ENCODE results near the gene CTU2.
A peak's percentile ranks its signal among the peaks of the same experiment; 100 is the strongest.

The CTU2 gene

GRCh38 chr16:88744577-88745521, 38.5 kb downstream of the CTU2 start:
- H3K27ac ChIP-seq (ENCODE audit: extremely low read depth, low read depth, low read length), result no peak overlapping the region
- ChIA-PET POLR2A (interaction anchor here (0.5 kb wide), 1 partner anchor 63 kb away, joined by 3 read pairs; no protein-coding TSS in a partner anchor), CTCF (interaction anchor here (3.1 kb wide), 1 partner anchor 8 kb away, joined by 22 read pairs; no protein-coding TSS in a partner anchor)
- no peaks in the 10 kb centered on the region for H3K9me3 ChIP-seq (ENCODE audit: control insufficient read depth, insufficient read depth, low read depth, low read length)
- H3K4me3 ChIP-seq (ENCODE audit: low read depth, low read length), result no peak overlapping the region
- no peak for TF ChIP-seq ZNF658 (tag by site-specific recombination; IDR thresholded peaks at IDR 0.05)
- no peak for TF ChIP-seq ZNF792 (tag by site-specific recombination; IDR thresholded peaks at IDR 0.05)
- TF ChIP-seq ZNF626 (tag by site-specific recombination; IDR thresholded peaks at IDR 0.05), result no peak
- TF ChIP-seq KLF1 (tag by site-specific recombination; IDR thresholded peaks at IDR 0.05), result peak; percentile 74
- no peak for TF ChIP-seq ZNF561 (tag by site-specific recombination; IDR thresholded peaks at IDR 0.05; ENCODE audit: borderline replicate concordance)
- H3K4me1 ChIP-seq (ENCODE audit: control insufficient read depth, insufficient read depth, low read length), result no peaks in the 10 kb centered on the region
- peaks cover 0 to 22% of the 10 kb centered on the region in 2 experiments; a peak in 1 of 3 replicates for H3K36me3 ChIP-seq (ENCODE audit: control insufficient read depth in 2 of 2, insufficient read depth in 1 of 2, low read length in 2 of 2)

DNA sequence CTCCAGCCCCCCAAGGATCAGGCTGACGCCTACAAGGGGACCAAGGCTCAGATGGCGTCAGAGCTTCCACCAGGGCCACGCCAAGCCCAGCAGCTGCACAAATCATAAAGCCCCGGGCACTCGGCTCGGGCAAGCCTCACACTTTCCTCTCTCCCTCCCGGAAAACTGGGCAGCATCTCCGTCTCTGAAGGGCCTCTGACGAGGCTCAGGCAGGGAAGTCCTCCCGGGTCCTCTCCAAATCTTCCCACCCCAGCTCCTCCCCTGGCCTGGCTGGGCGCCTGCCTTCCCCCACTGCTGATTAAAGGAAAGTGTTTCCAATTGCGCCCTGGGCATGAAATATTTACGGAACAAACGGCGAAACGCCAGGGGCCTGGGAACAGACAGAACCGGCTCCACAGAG, 40.2 kb downstream of the CTU2 start:
- Histone ChIP-seq H3K4me3 (ENCODE audit: low read depth, low read length) (no peak overlapping the region), H3K27ac (ENCODE audit: extremely low read depth, low read depth, low read length) (no peak overlapping the region), H3K4me1 (ENCODE audit: control insufficient read depth, insufficient read depth, low read length) (no peaks in the 10 kb centered on the region), H3K36me3 (ENCODE audit: control insufficient read depth in 2 of 2, insufficient read depth in 1 of 2, low read length in 2 of 2) (peaks cover 0 to 11% of the 10 kb centered on the region in 2 experiments; a peak in 1 of 3 replicates), H3K9me3 (ENCODE audit: control insufficient read depth, insufficient read depth, low read depth, low read length) (no peaks in the 10 kb centered on the region)
- CTCF ChIA-PET, result interaction anchor here (0.6 to 3.1 kb wide), 3 partner anchors 10 to 18 kb away, joined by 4 to 22 read pairs (median 5); no protein-coding TSS in a partner anchor
- TF ChIP-seq ZNF398 (tag by site-specific recombination; IDR thresholded peaks at IDR 0.05), result peak; percentile 20; the same call in 1 of the 2 replicates
- TF ChIP-seq ZNF280C (tag by site-specific recombination; IDR thresholded peaks at IDR 0.05), result no peak
- POLR2A ChIA-PET, result no interaction called here

DNA sequence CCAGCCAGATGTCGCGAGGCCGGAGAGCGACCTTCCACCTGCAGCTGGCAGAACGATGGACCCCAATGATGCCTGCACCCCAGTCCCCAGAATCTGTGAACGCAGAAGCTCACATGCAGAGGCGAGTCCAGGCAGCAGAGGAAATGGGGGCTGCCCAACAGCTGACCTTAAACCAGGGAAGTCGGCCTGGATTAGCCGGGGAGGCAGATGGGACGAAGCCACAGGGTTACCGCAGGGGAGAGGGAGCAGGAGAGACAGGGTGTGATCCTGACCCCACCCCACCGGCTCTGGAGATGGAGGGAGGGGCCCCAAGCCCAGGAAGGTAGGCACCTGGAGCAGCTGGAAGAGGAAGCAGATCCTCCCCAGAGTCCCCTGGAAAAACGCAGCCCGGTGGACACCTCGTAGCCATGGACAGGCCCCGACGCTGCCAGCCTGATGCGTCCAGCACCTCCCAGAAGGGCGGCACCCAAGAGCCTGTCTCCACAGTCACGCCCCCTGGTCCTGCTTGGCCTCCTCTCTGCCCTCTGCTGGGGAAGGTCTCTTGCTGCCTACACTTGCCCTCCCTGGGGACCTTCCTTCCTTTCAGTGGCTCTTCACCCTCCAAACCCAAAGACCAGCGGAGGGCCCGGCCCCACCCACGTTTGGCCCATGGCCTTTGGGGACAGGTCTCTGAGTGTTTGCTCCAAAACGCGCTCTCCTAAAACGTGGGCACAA, 41.4 kb downstream of the CTU2 start:
- Histone ChIP-seq H3K4me3 (ENCODE audit: low read depth, low read length) (no peak overlapping the region), H3K27ac (ENCODE audit: extremely low read depth, low read depth, low read length) (no peak overlapping the region), H3K9me3 (ENCODE audit: control insufficient read depth, insufficient read depth, low read depth, low read length) (no peaks in the 10 kb centered on the region), H3K36me3 (ENCODE audit: control insufficient read depth in 2 of 2, insufficient read depth in 1 of 2, low read length in 2 of 2) (peaks cover 0 to 9% of the 10 kb centered on the region in 2 experiments; a peak in 1 of 3 replicates), H3K4me1 (ENCODE audit: control insufficient read depth, insufficient read depth, low read length) (no peaks in the 10 kb centered on the region)
- CTCF ChIA-PET, result interaction anchor here (0.6 to 3.1 kb wide), 4 partner anchors 11 to 110 kb away, joined by 3 to 22 read pairs (median 4); no protein-coding TSS in a partner anchor
- POLR2A ChIA-PET, result no interaction called here
- TF ChIP-seq ZNF560 (tag by site-specific recombination; IDR thresholded peaks at IDR 0.05; ENCODE audit: borderline replicate concordance), result no peak
- TF ChIP-seq ZBTB49 (tag by site-specific recombination; IDR thresholded peaks at IDR 0.05; ENCODE audit: low read depth), result no peak
- no peak for TF ChIP-seq ZNF311 (tag by site-specific recombination; IDR thresholded peaks at IDR 0.05; ENCODE audit: borderline replicate concordance)
- no peak for TF ChIP-seq TCF7L2 (IDR thresholded peaks at IDR 0.05; ENCODE audit: borderline replicate concordance, low read depth, low read length)
- TF ChIP-seq ZNF202 (tag by site-specific recombination; IDR thresholded peaks at IDR 0.05; ENCODE audit: borderline replicate concordance), result no peak
- TF ChIP-seq REPIN1 (tag by site-specific recombination; IDR thresholded peaks at IDR 0.05; ENCODE audit: low read depth), result no peak
- TF ChIP-seq GLIS2 (tag by site-specific recombination; IDR thresholded peaks at IDR 0.05), result 0 out of 2 replicates have a peak, but pooled peaks have one; percentile 10
- no peak for TF ChIP-seq ZNF629 (tag by site-specific recombination; IDR thresholded peaks at IDR 0.05)
- no peak for TF ChIP-seq FEZF1 (tag by site-specific recombination; IDR thresholded peaks at IDR 0.05)
- TF ChIP-seq KLF7 (tag by site-specific recombination; IDR thresholded peaks at IDR 0.05; ENCODE audit: borderline replicate concordance), result no peak
- no peak for TF ChIP-seq ZEB2 (tag by site-specific recombination; IDR thresholded peaks at IDR 0.05)
- no peak for TF ChIP-seq ZNF37A (tag by site-specific recombination; IDR thresholded peaks at IDR 0.05)
- peak; percentile 59; the same call in 1 of the 2 replicates for TF ChIP-seq KLF9 (tag by site-specific recombination; IDR thresholded peaks at IDR 0.05; ENCODE audit: low read depth)

All from HEK293 (cell line).